ENCODE measurements around the gene RABGAP1.

RABGAP1 gene

DNA sequence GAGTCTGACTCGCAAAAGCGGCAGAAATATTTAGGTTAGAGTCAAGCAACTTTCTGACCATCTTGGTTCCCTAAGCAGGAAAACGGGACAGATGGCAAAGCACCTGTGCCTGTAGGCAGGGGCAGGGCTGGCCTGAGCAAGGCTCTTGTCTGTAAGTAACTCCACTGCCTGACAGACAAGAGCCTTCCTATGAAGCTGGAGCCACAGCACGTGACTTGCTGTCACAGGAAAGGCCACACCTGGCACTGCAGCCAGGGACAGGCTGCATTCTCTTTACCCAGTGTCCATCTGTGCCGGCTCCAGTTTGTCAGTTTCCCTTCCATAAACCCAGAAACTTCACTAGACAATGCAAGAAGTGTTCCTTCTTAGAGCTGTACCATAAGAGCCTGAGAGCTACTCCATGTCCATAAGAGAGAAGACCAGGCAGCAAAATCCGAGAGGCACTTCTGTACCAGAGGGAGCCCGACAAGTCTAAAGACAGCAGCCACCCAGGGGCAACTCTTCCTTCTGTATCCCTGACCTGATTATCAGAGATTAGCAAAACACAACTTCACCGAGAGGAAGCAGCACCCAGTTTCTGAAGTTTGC lies 170.7 kb downstream of the RABGAP1 start:
- DNase-seq (ENCODE audit: low read depth): no peak

DNA sequence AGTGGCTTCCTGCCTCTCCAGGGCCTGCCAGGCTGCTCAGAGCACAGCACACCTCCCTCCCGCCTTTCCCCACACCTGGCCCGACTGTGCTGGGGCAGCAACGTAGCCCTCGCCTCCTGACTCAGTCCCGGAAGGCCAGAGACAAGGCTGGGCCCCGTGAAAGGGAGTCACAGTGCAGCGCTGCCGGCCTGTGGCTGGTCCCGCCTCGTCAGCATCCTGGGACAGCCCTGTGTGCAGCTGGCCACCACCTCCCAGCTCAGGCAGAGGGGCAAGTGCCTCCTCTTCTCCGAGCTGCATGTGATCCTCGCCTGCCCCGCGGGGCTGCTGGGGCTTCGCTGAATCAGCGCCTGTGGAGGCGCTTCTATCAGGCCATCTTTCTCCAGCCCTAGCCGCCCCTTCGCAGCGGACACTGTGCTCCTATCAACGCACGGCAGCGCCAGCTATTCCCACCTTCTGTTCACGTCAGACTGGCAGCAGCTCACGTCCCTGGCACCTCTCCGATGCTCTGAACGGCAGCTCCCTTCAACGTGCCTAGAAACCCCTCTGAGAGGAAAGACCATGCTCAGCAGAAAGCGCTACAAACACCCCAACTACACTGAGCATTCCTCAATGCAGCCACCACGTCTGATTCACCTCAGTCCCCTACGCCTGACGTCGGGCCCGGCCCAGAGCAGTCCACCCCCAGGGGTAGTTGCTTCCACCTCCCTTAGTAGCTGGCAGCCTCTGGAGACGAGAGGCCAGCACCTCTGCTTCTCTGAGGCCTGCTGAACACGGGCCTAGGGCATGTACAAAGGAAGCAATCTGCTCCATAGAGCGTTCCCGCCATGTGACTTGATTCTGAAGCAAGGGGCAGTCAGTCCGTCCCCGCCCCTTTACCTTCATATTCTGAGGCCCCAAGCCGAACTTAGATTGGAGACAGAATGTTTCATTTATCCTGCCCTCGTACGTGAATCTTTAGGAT lies 171.5 kb downstream of the RABGAP1 start:
- no peak for DNase-seq (ENCODE audit: low read depth)

DNA sequence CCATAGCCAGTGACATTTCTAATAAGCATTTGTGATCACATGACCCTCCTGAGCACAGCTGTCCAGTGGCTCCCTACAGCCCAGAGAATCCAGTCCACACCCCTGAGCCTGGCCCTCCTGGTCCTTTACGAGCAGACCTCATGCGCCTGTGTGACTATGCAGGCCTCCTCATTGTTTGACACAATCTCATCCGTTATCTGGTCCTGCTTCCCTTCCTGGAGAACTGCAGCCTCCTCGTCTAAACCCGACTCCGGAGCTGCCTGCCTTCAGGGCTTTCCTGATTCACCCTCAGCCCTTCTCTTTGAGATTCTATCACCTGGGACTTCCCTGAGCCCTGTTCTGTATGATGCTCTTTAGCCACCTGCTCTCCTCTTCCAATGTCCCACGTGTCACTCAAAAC lies 172.4 kb downstream of the RABGAP1 start:
- no peak for DNase-seq (ENCODE audit: low read depth)

DNA sequence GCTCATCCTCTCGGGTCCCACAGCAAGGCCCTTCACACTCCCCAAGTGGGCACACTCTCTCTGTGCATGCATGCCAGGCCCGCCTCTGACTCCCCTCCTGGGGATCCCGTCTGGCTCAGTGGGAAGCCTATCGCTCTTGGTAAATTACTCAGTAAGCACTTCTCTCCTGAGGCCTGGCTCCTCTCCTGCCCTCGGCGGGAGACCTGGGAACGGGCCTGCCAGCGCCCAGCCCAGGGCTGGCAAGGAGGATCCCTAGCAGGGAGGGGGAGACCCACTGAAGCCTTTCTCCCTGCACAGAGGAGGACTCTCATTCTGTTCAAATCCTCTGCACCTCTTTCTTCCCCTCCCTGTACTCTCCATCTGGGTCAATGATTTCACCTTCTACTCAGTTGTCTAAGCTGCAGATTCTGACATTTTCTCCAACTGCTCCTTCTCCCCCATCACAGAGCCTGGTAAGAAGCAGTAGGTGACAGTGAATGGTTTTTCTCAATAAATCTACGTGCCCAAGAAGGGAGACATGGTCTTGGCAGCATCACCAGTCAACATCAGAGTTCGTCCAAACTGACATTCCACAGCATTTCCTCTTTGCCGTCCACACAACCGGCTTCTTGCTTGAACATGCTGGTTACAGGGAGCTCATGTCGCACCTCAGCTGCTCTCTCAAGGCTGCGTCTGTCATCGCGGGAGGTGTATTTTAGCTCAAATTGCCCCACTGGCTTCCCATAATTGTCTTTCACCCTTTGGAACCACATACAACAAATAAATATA lies 174.5 kb downstream of the RABGAP1 start:
- DNase-seq (ENCODE audit: low read depth): no peak

DNA sequence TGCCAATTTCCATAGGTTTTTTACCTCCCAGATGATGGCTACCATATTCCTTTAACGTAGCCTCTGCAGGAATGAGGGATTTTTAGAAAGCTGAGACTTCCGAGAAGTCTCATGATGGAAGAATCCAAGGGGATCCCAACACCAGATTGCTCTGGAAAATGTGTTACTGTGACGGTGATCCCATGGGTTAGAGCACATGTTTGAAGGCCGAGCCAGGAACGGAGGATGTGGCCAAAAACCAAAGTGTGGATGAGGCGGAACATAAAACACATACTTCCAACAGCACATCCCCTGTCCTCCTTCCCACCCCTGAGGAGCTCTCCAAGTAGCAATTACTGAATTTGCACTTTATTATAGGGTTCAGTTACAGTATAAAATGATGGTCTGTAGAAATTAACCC lies 175.2 kb downstream of the RABGAP1 start:
- no peak for DNase-seq (ENCODE audit: low read depth)

DNA sequence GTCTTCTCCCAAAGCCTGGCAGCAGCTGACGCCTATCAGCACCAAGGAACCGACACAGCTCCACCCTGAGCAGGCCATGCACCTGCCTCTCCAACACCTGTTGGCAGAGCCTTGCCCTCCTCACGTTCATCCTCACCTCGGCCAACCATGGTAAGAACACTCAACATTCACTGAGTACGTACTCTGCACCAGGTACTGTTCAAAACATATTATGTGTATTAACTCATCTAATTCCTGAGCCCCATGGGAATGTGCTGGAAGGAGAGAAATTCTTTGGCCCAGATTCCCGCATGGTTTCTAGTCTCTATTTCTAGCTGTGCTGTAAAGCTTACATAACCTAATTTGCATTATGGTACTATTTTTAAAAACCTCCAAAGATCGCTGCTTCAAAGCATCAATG lies 178.7 kb downstream of the RABGAP1 start:
- DNase-seq (ENCODE audit: low read depth): no peak

DNA sequence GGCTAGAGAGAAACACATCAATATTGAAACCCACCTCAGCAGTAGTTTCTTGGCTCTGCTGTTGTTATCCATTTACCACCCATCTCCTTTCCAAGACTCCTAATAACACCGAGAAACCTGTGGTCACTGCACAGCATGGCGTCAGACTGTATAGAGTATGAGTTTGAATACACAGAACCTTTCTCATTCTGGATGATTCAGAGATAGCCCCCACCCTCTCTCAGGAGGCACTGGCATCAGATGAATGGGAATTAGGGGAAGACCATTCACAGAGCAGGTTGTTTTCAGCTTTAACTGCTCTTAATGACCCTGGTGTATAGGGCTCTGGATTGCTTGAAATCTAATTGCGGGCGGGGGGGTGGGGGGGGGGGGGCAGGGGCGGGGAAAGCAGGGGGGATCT lies 179.3 kb downstream of the RABGAP1 start:
- no peak for DNase-seq (ENCODE audit: low read depth)

DNA sequence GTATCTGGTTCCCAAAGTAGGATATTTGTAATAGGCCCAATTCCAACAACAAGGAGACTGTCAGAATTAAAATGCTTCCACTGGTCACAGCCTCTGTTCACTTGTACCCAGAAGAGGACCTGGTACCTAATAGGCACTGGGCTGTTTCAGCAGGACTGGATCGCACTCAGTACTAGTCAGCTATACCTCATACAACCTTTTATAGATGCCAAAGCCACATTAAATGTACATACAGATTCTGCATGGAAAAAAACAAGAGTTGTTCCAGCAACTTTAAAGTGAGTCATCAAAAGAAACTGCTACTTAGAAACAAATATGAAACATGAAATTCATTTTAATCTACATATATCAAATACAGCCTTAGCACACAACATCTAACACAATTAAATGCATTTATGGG lies 180.1 kb downstream of the RABGAP1 start:
- no peak for DNase-seq (ENCODE audit: low read depth)

DNA sequence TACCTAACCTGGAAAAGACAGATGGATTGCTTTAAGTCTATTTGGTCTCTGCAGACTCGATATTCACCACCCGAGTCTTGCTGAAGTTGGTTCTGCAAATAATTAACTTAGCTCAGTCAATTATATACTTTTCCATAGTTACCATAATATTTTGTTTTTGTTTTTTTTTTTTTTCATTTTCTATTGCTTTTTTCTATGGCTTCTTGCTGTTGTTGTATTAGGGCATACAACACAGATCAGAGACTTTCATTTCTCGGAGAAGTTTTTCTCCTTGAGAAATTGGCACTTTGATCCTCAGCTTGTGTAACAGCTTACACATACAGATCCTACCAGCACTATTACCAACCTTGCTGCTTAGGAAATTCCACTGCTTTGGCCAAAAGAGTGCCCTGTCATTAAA lies 180.6 kb downstream of the RABGAP1 start:
- DNase-seq (ENCODE audit: low read depth): no peak

DNA sequence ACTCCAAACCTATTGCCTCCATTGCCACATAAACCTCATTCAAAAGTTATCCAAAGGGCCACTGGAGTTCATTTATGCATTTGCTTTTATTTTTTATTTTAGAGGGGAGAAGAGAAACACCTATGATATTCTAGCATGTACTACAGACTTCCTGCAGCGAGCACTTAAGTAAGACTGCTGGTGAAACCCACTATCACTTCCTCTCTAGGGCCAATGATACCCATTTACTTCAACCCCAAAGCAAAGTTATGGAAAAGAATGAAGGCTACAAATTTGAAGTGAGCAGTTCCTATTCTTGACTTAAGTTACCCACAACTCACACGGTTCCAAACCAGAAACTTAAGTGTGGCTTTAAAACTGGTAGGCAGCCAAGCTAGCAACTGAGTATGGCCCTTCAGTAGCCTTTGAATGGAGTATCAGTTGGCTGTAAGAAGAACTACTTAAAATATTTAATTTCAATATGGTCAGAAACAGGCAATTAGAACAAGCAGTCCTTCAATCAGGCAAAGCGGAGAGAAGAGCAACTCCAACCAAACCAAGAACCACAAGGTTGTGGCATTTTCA lies 186.8 kb downstream of the RABGAP1 start:
- DNase-seq (ENCODE audit: low read depth): no peak

DNA sequence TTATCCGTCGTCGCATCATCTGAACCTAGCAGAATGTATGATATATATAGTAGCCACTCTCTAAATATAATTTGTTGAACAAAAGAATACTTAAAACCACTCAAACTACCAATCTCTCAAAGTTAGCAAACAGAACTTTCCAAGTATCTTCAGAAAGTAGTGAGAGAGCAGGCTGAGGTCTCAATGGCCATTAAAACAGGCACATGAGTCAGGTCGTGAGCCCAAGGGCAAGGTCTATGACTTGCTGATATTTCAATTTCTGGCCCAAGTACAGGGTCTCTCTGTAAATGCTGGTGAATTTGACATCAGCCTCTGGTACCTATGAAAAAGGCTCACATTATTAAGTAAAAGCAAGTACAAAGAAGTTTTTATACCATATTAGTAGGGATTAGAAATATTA lies 187.8 kb downstream of the RABGAP1 start:
- DNase-seq (ENCODE audit: low read depth): no peak

DNA sequence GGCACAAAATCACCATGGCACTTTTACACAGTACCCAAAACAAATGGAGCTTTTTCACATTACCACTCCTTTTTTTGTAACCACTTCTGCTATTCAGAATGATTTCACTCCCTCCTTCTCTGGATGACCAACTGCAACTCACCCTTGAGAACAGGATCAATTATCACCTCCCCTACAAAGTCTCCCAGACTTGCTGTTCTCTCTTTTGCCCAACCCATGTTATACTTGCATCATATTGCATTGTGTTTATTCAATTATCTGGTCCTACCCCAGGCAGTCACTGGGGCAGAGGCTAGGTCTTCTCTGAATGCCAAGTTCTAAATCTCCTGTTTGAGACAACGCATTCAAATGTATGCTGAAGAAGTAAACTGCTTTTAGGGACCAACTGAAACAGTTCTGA lies 188.6 kb downstream of the RABGAP1 start:
- DNase-seq (ENCODE audit: low read depth): no peak

DNA sequence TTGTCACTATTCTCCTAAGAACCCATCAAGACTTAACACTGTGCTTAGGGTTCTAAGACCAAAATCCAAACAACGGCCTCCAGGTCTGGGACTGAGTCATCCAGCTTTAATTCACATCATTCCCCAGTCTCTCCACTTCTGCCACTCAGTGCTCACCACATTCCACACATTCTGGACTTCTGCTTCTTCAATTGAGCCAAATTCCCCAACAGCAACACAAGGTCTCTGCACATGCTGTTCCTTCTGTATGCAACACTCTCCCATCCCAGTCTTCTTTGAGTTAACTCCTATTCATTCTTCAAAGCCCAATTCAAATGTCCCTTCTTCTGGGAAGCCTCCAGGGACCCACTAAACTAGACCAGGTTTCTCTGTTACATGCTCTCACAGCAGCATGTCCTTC lies 190.4 kb downstream of the RABGAP1 start:
- peak; percentile 54 for DNase-seq (ENCODE audit: low read depth)

DNA sequence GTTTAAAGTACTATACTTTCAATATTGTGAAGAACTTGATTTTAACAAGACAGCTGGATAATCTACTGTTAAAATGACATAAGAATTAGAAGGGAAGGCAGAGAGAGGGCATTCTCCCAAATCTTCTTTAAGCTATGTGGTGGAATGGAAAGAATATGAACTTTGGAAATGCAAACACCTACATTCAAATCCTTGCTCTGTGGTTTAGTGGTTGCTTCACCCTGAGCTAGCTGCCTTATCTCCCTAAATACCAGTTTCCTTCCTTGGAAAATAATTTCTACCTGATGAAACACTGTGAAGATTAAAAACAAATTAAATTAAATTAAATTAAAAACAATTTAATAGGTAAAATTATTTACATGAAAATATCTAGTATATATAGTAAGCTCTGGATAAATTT lies 191.2 kb downstream of the RABGAP1 start:
- no peak for DNase-seq (ENCODE audit: low read depth)

DNA sequence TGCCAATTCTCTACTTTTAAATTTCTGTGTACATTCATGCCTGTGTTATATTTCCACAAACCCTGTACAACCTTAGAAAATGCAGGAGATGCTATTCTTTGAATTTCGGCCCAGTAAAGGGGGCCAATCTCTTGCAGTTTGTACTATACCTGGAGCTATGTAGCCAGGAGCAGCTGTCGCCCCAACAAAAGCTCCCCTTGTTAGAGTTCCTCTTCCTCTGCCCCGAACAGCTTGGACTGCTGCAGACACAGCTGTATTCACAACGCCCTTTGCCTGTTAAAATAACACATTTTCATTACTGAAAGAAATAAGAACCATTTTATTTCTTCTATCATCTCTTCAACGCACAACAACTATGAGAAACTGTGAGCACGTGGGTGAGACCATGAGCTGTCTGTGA lies 191.9 kb downstream of the RABGAP1 start:
- no peak for DNase-seq (ENCODE audit: low read depth)

DNA sequence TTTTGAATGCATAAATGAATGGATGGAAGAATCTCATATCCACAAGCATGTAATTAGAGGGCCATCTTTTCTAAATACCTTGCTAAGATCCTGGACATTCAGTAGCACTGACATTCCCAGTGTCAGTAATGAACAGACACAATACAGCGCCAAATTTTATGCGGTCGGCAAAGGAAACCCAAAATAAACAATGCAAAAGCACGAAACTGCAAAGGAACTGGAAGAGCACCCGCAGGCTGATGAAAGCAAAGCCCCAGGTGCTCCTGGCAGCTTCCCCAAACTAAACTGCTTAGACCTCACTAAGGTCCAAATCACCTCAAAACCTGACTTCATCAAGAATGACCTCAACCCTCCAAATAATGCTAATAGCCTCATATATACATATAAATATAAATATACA lies 194.6 kb downstream of the RABGAP1 start:
- DNase-seq (ENCODE audit: low read depth): no peak

DNA sequence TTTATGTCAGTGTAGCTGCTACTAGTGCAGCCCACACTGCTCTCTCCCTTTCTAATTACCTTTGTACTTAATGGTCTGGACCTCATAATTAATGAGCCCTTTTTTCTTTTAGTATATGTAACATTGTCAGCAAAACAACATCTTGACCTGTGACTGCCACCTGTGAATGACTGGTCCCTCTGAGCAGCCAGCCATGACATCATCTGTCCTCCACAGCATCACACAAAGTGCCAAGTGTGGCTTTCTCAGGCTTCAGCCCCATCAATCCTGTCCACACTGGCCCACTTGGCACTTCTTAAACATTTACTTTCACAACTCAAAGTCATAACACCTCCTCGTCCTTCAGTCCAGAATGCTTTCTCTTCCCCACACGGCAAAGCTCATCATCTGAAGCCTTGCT lies 197.3 kb downstream of the RABGAP1 start:
- no peak for DNase-seq (ENCODE audit: low read depth)

DNA sequence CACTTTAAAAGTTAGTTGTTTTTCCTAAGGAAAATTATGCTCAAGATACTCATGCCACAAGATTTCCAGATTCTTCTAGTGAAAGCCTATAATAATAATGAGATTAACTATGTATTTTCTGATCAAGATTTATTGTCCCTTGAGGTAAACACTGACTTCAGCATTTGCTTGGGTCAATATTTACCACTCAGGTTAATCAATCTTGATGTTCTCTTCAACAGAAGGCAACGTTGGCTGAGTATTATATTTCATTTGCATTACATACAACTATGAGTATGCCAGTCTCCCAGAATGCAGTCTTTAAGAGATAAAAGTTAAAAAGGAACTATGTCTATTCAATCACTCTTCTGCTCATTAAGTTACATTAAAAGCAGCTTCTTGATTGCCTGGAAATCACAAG lies 208.2 kb downstream of the RABGAP1 start:
- no peak for DNase-seq (ENCODE audit: low read depth)

DNA sequence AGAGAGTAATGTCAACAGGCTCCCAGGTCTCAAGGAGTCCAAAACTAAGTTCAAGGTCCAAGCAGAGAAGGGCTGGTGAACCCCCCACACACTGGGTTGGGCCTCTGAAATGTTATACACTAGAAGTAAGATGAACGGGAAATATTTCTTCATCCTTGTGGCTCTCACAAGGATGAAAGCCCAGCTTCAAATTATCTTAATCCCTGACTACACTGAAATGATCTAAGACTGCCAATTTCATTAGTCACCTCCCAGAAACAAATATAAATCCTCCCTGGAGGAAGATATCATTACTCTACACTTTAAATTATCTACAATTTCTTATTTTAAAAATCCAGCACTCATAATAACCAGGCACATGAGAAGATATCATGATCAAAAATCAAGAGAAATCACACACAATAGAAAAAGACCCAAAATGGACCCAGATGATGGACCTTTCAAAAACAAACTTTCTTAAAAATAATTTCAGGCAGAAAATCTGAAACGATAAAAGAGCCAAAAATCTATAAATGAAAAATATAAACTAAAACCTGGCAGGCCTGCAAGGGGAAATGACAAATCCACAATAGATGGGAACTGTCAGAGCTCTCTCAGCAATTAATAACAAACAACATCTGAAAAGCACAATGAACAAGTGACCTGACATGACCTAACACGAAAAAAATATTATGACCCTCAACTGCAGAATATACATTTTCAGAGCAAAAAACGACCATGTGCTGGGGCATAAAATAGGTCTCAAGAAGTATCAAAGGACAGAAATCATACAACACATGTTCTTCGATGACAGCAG lies 210.1 kb downstream of the RABGAP1 start:
- no peak for DNase-seq (ENCODE audit: low read depth)

Measured in HS-27A (cell line).